Thyroid gland (tissue), 4 donors: ENCODE results near the gene STK10. TPM values are rescaled to one million over a fixed set of nuclear protein-coding genes. Genes with fewer than 3 reads are reported as not detected.
"Not testable (repeated sequence)": the region's sequence is repeated elsewhere in the genome, so short reads cannot be mapped to it uniquely, and the experiment has no call there.

Source experiments
- DNase-seq, 2 donors: peaks; one replicate each; pipeline ENCODE4 v3.0.0-alpha.2; 2019
- H3K27ac ChIP-seq, 3 donors: fragments of 200-600 bp; sonication (generic); 1 replicate in 2 of 3; 2 replicates in 1 of 3; pipeline ENCODE4 v1.5.1; 2016 to 2019; ENCODE audit warnings: mild to moderate bottlenecking in 1 of 3, moderate library complexity in 1 of 3
- H3K27me3 ChIP-seq: fragments of 200-600 bp; sonication (generic); one replicate; pipeline ENCODE4 v1.5.1; 2019
- H3K36me3 ChIP-seq, 2 donors: fragments of 200-600 bp; sonication (generic); one replicate each; pipeline ENCODE4 v1.5.1; 2016 to 2019
- H3K4me1 ChIP-seq, 2 donors: fragments of 200-600 bp; sonication (generic); one replicate each; pipeline ENCODE4 v1.5.1; 2017 to 2019
- H3K4me3 ChIP-seq, 3 donors: fragments of 200-600 bp; sonication (generic); replicated peaks in 1 of 3; 1 replicate in 2 of 3; 2 replicates in 1 of 3; pipeline ENCODE4 v1.5.1; 2016; ENCODE audit warnings: mild to moderate bottlenecking in 1 of 3
- H3K9me3 ChIP-seq: fragments of 200-600 bp; sonication (generic); one replicate; pipeline ENCODE4 v1.5.1; 2017
- CTCF ChIP-seq, 6 experiments: fragments of 200-600 bp in 3 of 6; fragments of 450-650 bp in 3 of 6; sonication (generic) in 3 of 6; IDR thresholded peaks; one replicate each; pipeline ENCODE4 v1.5.1; 2016 to 2019; ENCODE audit warnings: antibody characterized with exemption in 6 of 6, mild to moderate bottlenecking in 2 of 6, inconsistent platforms in 1 of 6, moderate library complexity in 1 of 6
- POLR2A ChIP-seq, 2 donors: fragments of 450-650 bp; IDR thresholded peaks; one replicate each; pipeline ENCODE4 v1.6.1; 2017; ENCODE audit warnings: antibody characterized with exemption in 2 of 2, mild to moderate bottlenecking in 2 of 2, moderate library complexity in 1 of 2
- WGBS, 2 donors: methylation state at CpG; one replicate each; pipeline ENCODE4 v1.1.5; 2017; 5-methylcytosine and 5-hydroxymethylcytosine counted together
- intact Hi-C: fragments of 100-400 bp; cut with DNase I; formaldehyde crosslinking; loops from one replicate; pipeline ENCODE4 v1.15.1; 2023
- total RNA-seq, 4 donors: library from RNA; depleted of rRNA; stranded (reverse); fragments of >200 nt; gene quantifications; one replicate each; pipeline ENCODE4 v1.2.3, GENCODE V29; 2016

The STK10 gene
- total RNA-seq, 4 donors from 2014 or later = 5.5 to 11.6 (median 8.6) TPM

- Histone ChIP-seq H3K4me1 (no peaks in the 10 kb centered on the region), H3K27me3 (no peaks in the 10 kb centered on the region)
- WGBS, 2 donors = 95% methylated on average over 3 of the region's 3 CpGs
Measured at GRCh38 chr5:172153695-172154094, 34.3 kb downstream of the STK10 start.

GRCh38 chr5:172151661-172152210 lies 36.3 kb downstream of the STK10 start:
- Histone ChIP-seq H3K36me3 (no peaks in the 10 kb centered on the region), H3K9me3 (no peaks in the 10 kb centered on the region), H3K27ac (no peak overlapping the region), H3K4me1 (no peaks in the 10 kb centered on the region), H3K4me3 (no peak overlapping the region), H3K27me3 (no peaks in the 10 kb centered on the region)
- intact Hi-C loops = no loop called here
- no peak for TF ChIP-seq CTCF (IDR thresholded peaks at IDR 0.05)
- TF ChIP-seq POLR2A (IDR thresholded peaks at IDR 0.05) = no peak
- no peak for DNase-seq
- WGBS, 2 donors = 91 to 92% methylated on average over 10 of the region's 10 CpGs

More at GRCh38 chr5:172153695-172154094, 34.3 kb downstream of the STK10 start:
- Histone ChIP-seq H3K27ac (no peak overlapping the region), H3K4me3 (no peak overlapping the region), H3K36me3 (no peaks in the 10 kb centered on the region), H3K9me3 (no peaks in the 10 kb centered on the region)
- TF ChIP-seq POLR2A (IDR thresholded peaks at IDR 0.05) (no peak), CTCF (IDR thresholded peaks at IDR 0.05) (no peak)
- no peak for DNase-seq
- intact Hi-C loops = no loop called here

GRCh38 chr5:172150514-172151425 lies 37.3 kb downstream of the STK10 start:
- no peak for TF ChIP-seq CTCF (IDR thresholded peaks at IDR 0.05)
- TF ChIP-seq POLR2A (IDR thresholded peaks at IDR 0.05) = no peak
- Histone ChIP-seq H3K27ac (no peak overlapping the region), H3K4me3 (no peak overlapping the region), H3K9me3 (no peaks in the 10 kb centered on the region), H3K27me3 (no peaks in the 10 kb centered on the region), H3K4me1 (no peaks in the 10 kb centered on the region), H3K36me3 (no peaks in the 10 kb centered on the region)
- intact Hi-C loops = no loop called here
- WGBS, 2 donors = 78 to 84% methylated on average over 16 of the region's 16 CpGs
- DNase-seq = peak in 1 of 2 donors; percentile 17

GRCh38 chr5:172149481-172149880 lies 38.5 kb downstream of the STK10 start:
- H3K9me3 ChIP-seq, H3K27ac ChIP-seq, intact Hi-C loops, H3K4me1 ChIP-seq, H3K4me3 ChIP-seq, H3K27me3 ChIP-seq, H3K36me3 ChIP-seq, DNase-seq: not testable (repeated sequence)
- WGBS, 2 donors = 94 to 97% methylated on average over 11 of the region's 11 CpGs

GRCh38 chr5:172149073-172149472 lies 39.0 kb downstream of the STK10 start:
- H3K9me3 ChIP-seq = no peaks in the 10 kb centered on the region
- intact Hi-C loops = no loop called here
- no peak overlapping the region for H3K4me3 ChIP-seq
- no peak overlapping the region for H3K27ac ChIP-seq
- no peaks in the 10 kb centered on the region for H3K27me3 ChIP-seq
- no peaks in the 10 kb centered on the region for H3K4me1 ChIP-seq
- 88 to 96% methylated on average over 3 of the region's 3 CpGs for WGBS, 2 donors
- no peak for DNase-seq
- TF ChIP-seq CTCF (IDR thresholded peaks at IDR 0.05) = no peak
- TF ChIP-seq POLR2A (IDR thresholded peaks at IDR 0.05) = no peak
- no peaks in the 10 kb centered on the region for H3K36me3 ChIP-seq
